Body of pancreas (tissue), 4 donors: ENCODE measurements around the gene DNAAF1.

Source experiments
- CTCF ChIP-seq, 7 experiments: fragments of 450-650 bp in 4 of 7; fragments of 200-600 bp in 3 of 7; sonication (generic) in 3 of 7; IDR thresholded peaks; one replicate each; pipeline ENCODE4 v1.5.1; 2016 to 2019; ENCODE audit warnings: antibody characterized with exemption in 7 of 7
- POLR2A ChIP-seq, 3 donors: fragments of 450-650 bp; IDR thresholded peaks; one replicate each; pipeline ENCODE4 v1.6.1; 2016; ENCODE audit warnings: antibody characterized with exemption in 3 of 3, mild to moderate bottlenecking in 2 of 3

- TF ChIP-seq CTCF (IDR thresholded peaks at IDR 0.05) (no peak), POLR2A (IDR thresholded peaks at IDR 0.05) (no peak)
Observed at GRCh38 chr16:84194470-84195200, 49.5 kb downstream of the DNAAF1 start.
